BLaER1 treated with 17β-estradiol and CSF1 and Interleukin-3, amounts not matched to agents 10 nM and 100 nM (cell line): Measurements from ENCODE around the gene SKP1.

Source experiments
- H3K27ac ChIP-seq, 11 experiments: shearing (Covaris generic); formaldehyde crosslinking; 2 replicates each; pipeline ENCODE4 v1.8.1; 2022
- H3K27me3 ChIP-seq, 11 experiments: shearing (Covaris generic); formaldehyde crosslinking; 2 replicates each; pipeline ENCODE4 v1.8.1; 2022
- H3K36me3 ChIP-seq, 11 experiments: shearing (Covaris generic); formaldehyde crosslinking; 2 replicates each; pipeline ENCODE4 v1.8.1; 2022
- H3K4me1 ChIP-seq, 10 experiments: shearing (Covaris generic); formaldehyde crosslinking; 2 replicates each; pipeline ENCODE4 v1.8.1; 2022
- H3K4me2 ChIP-seq, 11 experiments: shearing (Covaris generic); formaldehyde crosslinking; 2 replicates each; pipeline ENCODE4 v1.8.1; 2022
- H3K4me3 ChIP-seq, 10 experiments: shearing (Covaris generic); formaldehyde crosslinking; 2 replicates each; pipeline ENCODE4 v1.8.1; 2022
- H3K9ac ChIP-seq, 11 experiments: shearing (Covaris generic); formaldehyde crosslinking; 2 replicates each; pipeline ENCODE4 v1.8.1; 2022
- H3K9me3 ChIP-seq, 11 experiments: shearing (Covaris generic); formaldehyde crosslinking; replicated peaks in 1 of 11; 2 replicates each; pipeline ENCODE4 v1.8.1; 2022
- H4K20me1 ChIP-seq, 11 experiments: shearing (Covaris generic); formaldehyde crosslinking; 2 replicates each; pipeline ENCODE4 v1.8.1; 2022
- Cebpa-rat ChIP-seq, 11 experiments: shearing (Covaris generic); IDR thresholded peaks; 2 replicates each; pipeline ENCODE4 v1.8.1; 2022

SKP1 gene

DNA sequence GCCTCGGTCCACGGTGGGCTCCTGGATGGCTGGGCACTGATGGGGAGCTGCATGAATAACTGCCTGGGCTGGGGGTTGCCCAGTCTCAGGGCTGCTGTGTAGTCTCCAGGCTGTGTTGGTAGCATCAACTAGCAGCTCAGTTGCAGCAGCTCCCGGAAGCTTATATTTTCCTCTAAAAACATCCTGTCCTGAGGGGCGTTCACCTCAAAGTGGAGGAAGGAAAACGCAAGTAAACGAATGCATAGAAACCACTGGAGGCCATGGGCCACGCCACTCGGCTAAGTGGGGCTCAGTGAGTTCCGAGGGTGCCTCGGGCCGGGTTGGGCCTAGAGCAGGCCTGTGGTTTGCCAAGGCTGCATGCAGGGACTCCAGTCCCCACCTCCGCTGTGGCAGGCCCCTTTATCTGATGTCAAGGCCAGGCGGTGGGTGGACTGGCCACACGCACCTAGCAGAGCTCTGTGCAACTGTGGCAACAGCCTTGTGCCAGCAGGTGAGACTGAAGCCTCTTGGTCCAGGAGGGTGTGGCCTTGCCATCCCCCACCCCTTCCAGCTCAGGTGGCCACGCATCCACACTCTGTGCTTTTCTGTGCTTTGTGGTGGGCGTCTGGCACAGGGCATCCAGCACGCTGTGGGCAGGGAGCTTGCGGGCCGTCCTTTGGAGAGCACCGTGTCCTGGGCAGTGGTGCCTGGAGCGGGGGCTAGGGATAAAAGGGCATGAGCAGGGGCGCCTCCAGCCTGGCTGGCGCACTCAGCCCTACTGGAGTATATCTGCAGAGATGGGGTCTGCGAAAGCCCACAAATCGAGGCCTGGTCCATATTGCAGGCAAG lies 47.1 kb downstream of the SKP1 start:
- Histone ChIP-seq H3K4me3 (no peak overlapping the region), H3K9me3 (no peaks in the 10 kb centered on the region), H3K4me2 (no peak overlapping the region), H3K27me3 (no peaks in the 10 kb centered on the region), H3K27ac (no peak overlapping the region), H3K36me3 (peaks cover 11 to 59% (median 32%) of the 10 kb centered on the region in 11 experiments), H4K20me1 (peaks cover 54 to 100% (median 98%) of the 10 kb centered on the region in 11 experiments; a peak in 20 of 22 replicates), H3K9ac (no peak overlapping the region), H3K4me1 (peaks cover 25 to 86% (median 62%) of the 10 kb centered on the region in 10 experiments)
- no peak for TF ChIP-seq Cebpa-rat (IDR thresholded peaks at IDR 0.05)

DNA sequence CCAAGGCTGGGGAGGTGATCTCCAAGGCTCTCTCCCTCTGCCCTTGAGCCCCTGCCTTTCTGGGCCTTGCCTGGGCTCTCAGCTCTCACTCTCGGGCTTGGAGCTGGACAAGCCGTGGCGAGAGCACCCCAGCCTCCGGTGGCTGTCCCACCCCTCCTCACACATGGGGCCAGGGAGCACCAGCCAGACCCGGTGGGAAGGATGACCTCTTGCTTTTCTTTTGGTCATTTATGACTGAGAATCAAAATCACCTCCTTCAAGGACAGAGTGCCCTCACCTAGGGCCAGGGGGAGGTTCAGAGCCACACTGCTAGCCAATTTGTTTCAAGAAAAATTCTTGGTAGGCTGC lies 48.1 kb downstream of the SKP1 start:
- H3K4me2 ChIP-seq: peak overlapping the region in 2 of 11 experiments; percentile 44 to 53; a peak in 2 of 22 replicates
- H3K27me3 ChIP-seq: no peaks in the 10 kb centered on the region
- H3K27ac ChIP-seq: no peak overlapping the region
- no peaks in the 10 kb centered on the region for H3K9me3 ChIP-seq
- peaks cover 26 to 86% (median 62%) of the 10 kb centered on the region in 10 experiments for H3K4me1 ChIP-seq
- H4K20me1 ChIP-seq: peaks cover 44 to 100% (median 94%) of the 10 kb centered on the region in 11 experiments; a peak in 20 of 22 replicates
- H3K4me3 ChIP-seq: no peak overlapping the region
- peaks cover 4 to 49% (median 22%) of the 10 kb centered on the region in 11 experiments; a peak in 20 of 22 replicates for H3K36me3 ChIP-seq
- no peak for TF ChIP-seq Cebpa-rat (IDR thresholded peaks at IDR 0.05)
- no peak overlapping the region; a peak in 1 of 22 replicates for H3K9ac ChIP-seq

DNA sequence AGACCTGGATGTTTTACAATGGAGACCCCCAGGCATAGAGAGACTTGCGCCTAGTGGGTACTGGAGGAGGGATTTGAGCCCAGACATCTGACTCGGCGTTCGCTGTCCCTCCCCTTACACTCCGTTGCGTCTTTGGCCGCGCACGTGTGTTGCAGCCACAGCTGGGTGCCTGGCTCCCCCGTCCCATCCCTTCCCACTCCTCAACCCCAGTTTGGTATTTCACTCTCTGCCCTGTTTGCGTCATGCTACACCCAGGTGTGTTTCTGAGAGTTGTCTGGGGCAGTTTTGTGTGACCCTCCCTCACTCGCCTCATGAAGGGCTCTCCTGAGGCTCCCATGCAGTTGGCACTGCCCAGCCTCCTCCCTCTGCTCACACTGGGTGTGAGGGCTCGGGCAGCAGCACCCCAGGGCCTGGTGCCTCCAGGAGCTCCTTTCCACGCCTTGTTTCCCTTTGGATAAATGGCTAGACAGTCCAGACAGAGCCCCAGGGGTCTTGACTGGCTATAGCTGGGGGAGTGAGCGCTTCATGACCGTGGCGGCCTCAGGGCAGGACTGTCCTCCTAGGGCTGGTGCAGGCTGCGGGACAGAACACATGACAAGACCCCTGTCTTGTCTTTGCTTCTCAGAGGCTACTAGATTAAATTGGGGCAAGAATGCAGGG lies 48.6 kb downstream of the SKP1 start:
- Histone ChIP-seq H3K36me3 (peaks cover 4 to 45% (median 21%) of the 10 kb centered on the region in 11 experiments; a peak in 20 of 22 replicates), H3K9me3 (no peaks in the 10 kb centered on the region), H3K4me1 (peaks cover 22 to 86% (median 62%) of the 10 kb centered on the region in 10 experiments), H3K4me3 (no peak overlapping the region), H3K27ac (no peak overlapping the region), H3K4me2 (peak overlapping the region in 7 of 11 experiments; percentile 32 to 76 (median 44); a peak in 13 of 22 replicates), H3K27me3 (peaks cover 0 to 1% (median 0%) of the 10 kb centered on the region in 11 experiments; a peak in 1 of 22 replicates), H4K20me1 (peaks cover 39 to 100% (median 94%) of the 10 kb centered on the region in 11 experiments; a peak in 20 of 22 replicates), H3K9ac (no peak overlapping the region; a peak in 1 of 22 replicates)
- no peak for TF ChIP-seq Cebpa-rat (IDR thresholded peaks at IDR 0.05)

DNA sequence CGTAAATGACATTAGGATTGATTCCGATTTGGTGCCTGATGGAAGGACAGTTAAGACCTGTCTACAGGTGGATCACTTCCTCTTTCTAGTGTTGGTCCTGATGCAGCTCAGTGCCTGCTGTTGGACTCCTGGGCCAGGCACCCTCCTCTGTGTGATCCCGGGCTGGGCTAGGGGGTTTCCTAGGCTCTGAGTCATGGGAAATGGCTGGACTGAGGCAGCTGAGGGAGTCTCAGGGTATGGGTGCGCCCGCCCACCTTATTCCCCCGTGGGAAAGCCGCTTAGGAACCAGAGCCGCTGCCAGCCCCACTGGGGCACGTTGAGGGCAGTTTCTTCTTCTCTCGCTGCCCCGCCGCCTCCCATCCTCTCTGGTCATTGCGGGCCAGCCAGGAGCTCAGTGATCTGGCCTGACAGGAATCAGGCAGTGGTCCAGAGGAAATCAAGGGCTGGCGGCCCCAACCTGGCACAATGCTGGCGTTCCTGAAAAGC lies 49.3 kb downstream of the SKP1 start:
- H3K27me3 ChIP-seq: peaks cover 0 to 8% (median 0%) of the 10 kb centered on the region in 11 experiments; a peak in 6 of 22 replicates
- no peaks in the 10 kb centered on the region for H3K9me3 ChIP-seq
- H3K36me3 ChIP-seq: peaks cover 4 to 45% (median 21%) of the 10 kb centered on the region in 11 experiments; a peak in 20 of 22 replicates
- H3K4me2 ChIP-seq: peak overlapping the region in 7 of 11 experiments; percentile 32 to 76 (median 44); a peak in 13 of 22 replicates
- H3K4me1 ChIP-seq: peaks cover 18 to 86% (median 63%) of the 10 kb centered on the region in 10 experiments
- H3K9ac ChIP-seq: no peak overlapping the region
- H3K4me3 ChIP-seq: no peak overlapping the region
- peaks cover 34 to 100% (median 94%) of the 10 kb centered on the region in 11 experiments; a peak in 20 of 22 replicates for H4K20me1 ChIP-seq
- TF ChIP-seq Cebpa-rat (IDR thresholded peaks at IDR 0.05): no peak
- H3K27ac ChIP-seq: no peak overlapping the region

DNA sequence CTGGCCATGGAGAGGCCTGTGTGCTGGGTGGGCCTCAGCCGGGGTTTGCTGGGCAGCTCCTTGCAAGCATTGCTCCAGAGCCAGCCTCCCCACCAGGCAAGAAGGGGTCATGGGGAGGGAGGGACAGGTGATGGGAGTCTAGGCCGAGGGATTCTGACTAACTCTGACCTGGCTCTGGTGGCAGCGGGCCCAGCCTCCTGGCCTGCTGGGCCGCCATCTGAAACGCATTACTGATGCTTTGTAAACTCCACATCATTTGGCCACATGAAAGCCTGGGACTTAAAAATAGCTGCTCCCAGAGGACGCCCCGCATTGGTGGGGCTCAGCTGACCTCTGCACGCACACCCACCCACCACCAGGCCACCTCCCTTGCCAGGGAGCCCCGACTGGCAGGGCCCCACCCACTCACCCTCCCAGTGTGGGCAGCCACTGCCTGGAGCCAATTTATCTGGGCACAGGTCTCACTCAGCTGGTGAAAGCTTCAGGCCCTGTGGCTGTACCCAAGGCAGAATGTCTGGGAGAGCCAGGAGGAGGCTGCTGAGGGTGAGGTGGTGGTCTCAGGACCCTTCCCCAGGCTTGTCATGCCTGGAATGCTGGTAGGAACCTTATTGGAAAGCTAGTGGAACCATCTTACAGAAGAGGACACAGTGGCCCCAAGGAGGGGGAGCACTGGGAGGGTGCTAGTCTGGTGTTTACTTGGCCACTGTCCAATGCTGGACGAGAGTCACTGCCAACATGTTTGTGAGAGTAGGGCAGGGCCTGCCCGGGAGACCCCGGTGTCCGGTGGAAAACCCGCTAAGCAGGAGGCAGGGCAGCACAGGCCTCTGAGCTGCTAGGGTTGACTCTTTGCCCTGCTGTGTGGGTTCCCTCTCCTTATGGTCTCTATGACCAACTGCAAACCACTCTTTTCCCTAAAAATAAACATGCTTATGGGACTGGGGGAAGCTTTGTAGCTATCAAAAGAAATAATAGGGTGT lies 51.4 kb downstream of the SKP1 start:
- Histone ChIP-seq H3K4me3 (no peak overlapping the region; a peak in 1 of 20 replicates), H3K36me3 (peaks cover 0 to 25% (median 13%) of the 10 kb centered on the region in 11 experiments; a peak in 17 of 22 replicates), H4K20me1 (peaks cover 14 to 99% (median 83%) of the 10 kb centered on the region in 11 experiments; a peak in 20 of 22 replicates), H3K27ac (peak overlapping the region in 7 of 11 experiments; percentile 8 to 61 (median 37); a peak in 8 of 22 replicates), H3K4me1 (peaks cover 18 to 87% (median 69%) of the 10 kb centered on the region in 10 experiments), H3K27me3 (peaks cover 0 to 27% (median 13%) of the 10 kb centered on the region in 11 experiments; a peak in 12 of 22 replicates), H3K9me3 (no peaks in the 10 kb centered on the region), H3K4me2 (peak overlapping the region; percentile 56 to 95 (median 88)), H3K9ac (peak overlapping the region in 5 of 11 experiments; percentile 27 to 47 (median 39); a peak in 8 of 22 replicates)
- no peak for TF ChIP-seq Cebpa-rat (IDR thresholded peaks at IDR 0.05)

DNA sequence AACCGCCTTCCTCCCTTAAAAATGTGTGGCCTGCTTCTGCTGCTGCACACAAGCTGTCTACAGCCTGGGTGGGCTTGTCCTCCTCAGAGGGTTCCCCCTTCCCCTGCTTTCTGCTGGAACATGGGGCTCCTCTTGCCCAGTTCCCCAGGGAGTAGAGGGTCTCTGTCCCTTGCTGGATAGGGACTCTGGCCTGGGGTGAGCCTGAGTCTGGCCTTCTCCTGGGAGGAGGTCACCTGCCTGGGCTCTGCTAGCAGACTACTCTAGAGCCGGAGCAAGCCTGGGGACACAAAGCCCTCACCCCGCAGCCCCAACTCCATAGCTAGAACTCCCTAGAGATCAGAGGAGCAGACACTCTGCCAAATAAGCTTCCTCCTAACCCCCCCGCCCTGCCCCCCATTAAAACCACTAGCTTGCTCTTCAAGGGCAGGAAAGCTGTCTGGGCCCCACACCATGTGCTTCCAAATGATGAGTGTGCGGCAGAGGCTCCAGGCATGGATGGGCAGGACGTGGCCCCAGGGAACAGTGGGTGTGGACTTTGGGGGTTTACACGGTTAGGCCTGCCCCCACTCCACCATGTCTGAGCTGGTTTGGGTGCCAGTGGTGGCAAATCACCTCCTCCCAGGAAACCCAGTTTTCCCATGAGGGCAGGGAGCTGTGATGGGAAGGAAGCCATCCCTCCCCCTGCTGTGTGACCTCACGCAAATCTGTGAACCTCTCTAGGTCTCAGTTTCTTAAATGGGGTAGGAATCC lies 52.3 kb downstream of the SKP1 start:
- Histone ChIP-seq H3K27me3 (peaks cover 0 to 36% (median 21%) of the 10 kb centered on the region in 11 experiments; a peak in 16 of 22 replicates), H3K36me3 (peaks cover 0 to 16% (median 7%) of the 10 kb centered on the region in 11 experiments; a peak in 14 of 22 replicates), H3K4me2 (peak overlapping the region; percentile 56 to 95 (median 88)), H3K9ac (peak overlapping the region in 4 of 11 experiments; percentile 27 to 47 (median 40); a peak in 5 of 22 replicates), H4K20me1 (peaks cover 6 to 99% (median 75%) of the 10 kb centered on the region in 11 experiments; a peak in 20 of 22 replicates), H3K9me3 (no peaks in the 10 kb centered on the region), H3K4me1 (peaks cover 18 to 83% (median 71%) of the 10 kb centered on the region in 10 experiments), H3K4me3 (no peak overlapping the region; a peak in 1 of 20 replicates), H3K27ac (peak overlapping the region in 7 of 11 experiments; percentile 8 to 61 (median 37); a peak in 8 of 22 replicates)
- no peak for TF ChIP-seq Cebpa-rat (IDR thresholded peaks at IDR 0.05)

DNA sequence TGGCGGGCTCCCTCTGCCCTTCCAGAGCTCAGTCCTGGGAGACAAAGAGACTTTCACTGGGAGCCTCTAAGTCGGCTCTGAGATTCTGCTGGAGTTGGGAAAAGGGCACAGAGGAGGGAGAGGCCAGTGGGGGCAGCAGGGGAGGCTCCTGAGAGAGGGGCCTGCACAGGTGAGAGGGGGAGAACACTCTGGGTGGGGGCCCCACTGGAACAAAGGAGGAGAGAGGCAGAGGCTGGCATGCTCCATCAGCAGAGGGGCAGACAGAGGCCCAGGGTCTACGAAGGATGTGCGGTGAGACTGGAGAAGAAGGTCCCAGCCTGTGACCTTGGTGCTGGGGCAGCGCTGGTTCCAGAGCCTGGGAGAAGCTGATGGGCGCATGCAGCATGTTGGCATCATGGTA lies 53.4 kb downstream of the SKP1 start:
- Histone ChIP-seq H3K27ac (no peak overlapping the region), H3K4me1 (peaks cover 18 to 76% (median 69%) of the 10 kb centered on the region in 10 experiments), H3K4me3 (no peak overlapping the region), H3K36me3 (peaks cover 0 to 5% (median 0%) of the 10 kb centered on the region in 11 experiments; a peak in 2 of 22 replicates), H3K9ac (no peak overlapping the region), H4K20me1 (peaks cover 2 to 99% (median 65%) of the 10 kb centered on the region in 11 experiments; a peak in 20 of 22 replicates), H3K27me3 (peaks cover 6 to 47% (median 31%) of the 10 kb centered on the region in 11 experiments; a peak in 21 of 22 replicates), H3K4me2 (peak overlapping the region in 9 of 11 experiments; percentile 65 to 95 (median 89); a peak in 18 of 22 replicates), H3K9me3 (no peaks in the 10 kb centered on the region)
- TF ChIP-seq Cebpa-rat (IDR thresholded peaks at IDR 0.05): no peak
